T-helper 1 cell treated with Interleukin-12 subunit alpha and Interleukin-12 subunit beta and Interleukin-4 antibody, amounts not matched to agents 30 μg/mL and 1 μg/mL, for 36 hours (primary cell): ENCODE measurements around the gene TMC1.

ENCODE experiments used
- H3K27ac Mint-ChIP-seq: one replicate; pipeline ENCODE4 v1.8.0; 2021; ENCODE audit warnings: mild to moderate bottlenecking, mixed read lengths
- H3K27me3 Mint-ChIP-seq: one replicate; pipeline ENCODE4 v1.8.0; 2021; ENCODE audit warnings: low read depth, mixed read lengths
- H3K36me3 Mint-ChIP-seq: one replicate; pipeline ENCODE4 v1.8.0; 2021; ENCODE audit warnings: low read depth, mixed read lengths
- H3K4me1 Mint-ChIP-seq: one replicate; pipeline ENCODE4 v1.8.0; 2021; ENCODE audit warnings: low read depth, mixed read lengths
- H3K4me3 Mint-ChIP-seq: one replicate; pipeline ENCODE4 v1.8.0; 2021; ENCODE audit warnings: mild to moderate bottlenecking, moderate library complexity, mixed read lengths
- H3K9me3 Mint-ChIP-seq: one replicate; pipeline ENCODE4 v1.8.0; 2021; ENCODE audit warnings: mixed read lengths

The TMC1 gene

GRCh38 chr9:72883875-72884274, 362.5 kb downstream of the TMC1 start:
- Mint-ChIP-seq H3K36me3 (no peaks in the 10 kb centered on the region), H3K9me3 (no peaks in the 10 kb centered on the region), H3K4me3 (no peak overlapping the region), H3K27ac (no peak overlapping the region), H3K4me1 (no peaks in the 10 kb centered on the region), H3K27me3 (no peaks in the 10 kb centered on the region)

GRCh38 chr9:72884508-72884907, 363.1 kb downstream of the TMC1 start:
- no peaks in the 10 kb centered on the region for H3K4me1 Mint-ChIP-seq
- H3K27me3 Mint-ChIP-seq = no peaks in the 10 kb centered on the region
- H3K36me3 Mint-ChIP-seq = no peaks in the 10 kb centered on the region
- no peak overlapping the region for H3K27ac Mint-ChIP-seq
- H3K9me3 Mint-ChIP-seq = no peaks in the 10 kb centered on the region
- no peak overlapping the region for H3K4me3 Mint-ChIP-seq
